ENCODE measurements around the gene DNASE2. TPM values are rescaled to one million over a fixed set of nuclear protein-coding genes. Genes with fewer than 3 reads are reported as not detected.

DNASE2 gene
- total RNA-seq, 1 donor from 2014 or later: 17.9 TPM

GRCh38 chr19:12867120-12868099, 13.8 kb downstream of the DNASE2 start:
- H3K27ac Mint-ChIP-seq: peak overlapping the region; percentile 52

DNA sequence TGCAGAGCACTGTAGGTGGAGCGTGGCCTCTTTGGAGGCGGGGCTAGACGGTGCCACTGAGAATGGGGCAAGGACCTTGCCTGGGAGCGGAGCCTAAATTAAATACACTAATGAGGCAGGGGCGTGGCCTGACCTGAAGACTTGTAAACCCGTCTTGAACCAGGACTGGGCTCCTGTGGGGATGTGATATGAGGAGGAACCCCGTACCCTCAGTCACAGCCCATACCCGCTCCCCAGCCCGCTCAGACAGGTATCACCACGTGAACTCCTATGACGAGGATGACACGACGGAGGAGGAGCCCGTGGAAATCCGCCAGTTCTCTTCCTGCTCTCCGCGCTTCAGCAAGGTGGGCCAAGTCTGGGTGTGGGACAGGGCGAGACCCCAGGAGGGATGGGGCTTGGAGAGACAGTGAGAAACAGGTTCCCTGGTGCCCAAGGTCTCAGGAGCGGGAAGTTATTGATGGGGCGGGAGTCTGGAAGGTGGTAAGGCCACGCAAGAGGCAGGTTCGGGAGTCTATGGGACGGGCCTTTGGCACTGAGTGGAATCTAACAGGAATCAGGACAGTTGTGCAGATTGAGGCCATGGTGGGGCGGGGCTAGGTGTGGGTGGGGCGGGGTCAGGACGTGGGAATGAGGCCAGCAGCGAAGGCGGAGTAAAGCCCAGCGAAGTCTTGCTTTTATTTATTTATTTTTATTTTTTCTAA, 14.7 kb downstream of the DNASE2 start:
- DNase-seq (ENCODE audit: extremely low spot score, unreplicated experiment): no peak
- Mint-ChIP-seq H3K9me3 (no peaks in the 10 kb centered on the region), H3K4me3 (peak overlapping the region; percentile 78), H3K27ac (peak overlapping the region; percentile 52), H3K36me3 (no peaks in the 10 kb centered on the region), H3K4me1 (ENCODE audit: unreplicated experiment) (peaks cover 4% of the 10 kb centered on the region), H3K27me3 (peaks cover 6% of the 10 kb centered on the region)
- TF ChIP-seq CTCF (conservative IDR thresholded peaks at IDR 0.05): no peak

More at GRCh38 chr19:12867120-12868099, 13.8 kb downstream of the DNASE2 start:
- DNase-seq (ENCODE audit: extremely low spot score, unreplicated experiment): peak; percentile 87
- Mint-ChIP-seq H3K4me1 (ENCODE audit: unreplicated experiment) (peaks cover 4% of the 10 kb centered on the region), H3K36me3 (peaks cover 7% of the 10 kb centered on the region), H3K27me3 (peaks cover 6% of the 10 kb centered on the region), H3K9me3 (peaks cover 6% of the 10 kb centered on the region), H3K4me3 (peak overlapping the region; percentile 78)
- peak; percentile 23 for TF ChIP-seq CTCF (conservative IDR thresholded peaks at IDR 0.05)

- Mint-ChIP-seq H3K27ac (peak overlapping the region; percentile 39), H3K4me3 (no peak overlapping the region), H3K36me3 (no peaks in the 10 kb centered on the region), H3K4me1 (ENCODE audit: unreplicated experiment) (peaks cover 4% of the 10 kb centered on the region), H3K27me3 (peaks cover 9% of the 10 kb centered on the region), H3K9me3 (no peaks in the 10 kb centered on the region)
- DNase-seq (ENCODE audit: extremely low spot score, unreplicated experiment): no peak
- no peak for TF ChIP-seq CTCF (conservative IDR thresholded peaks at IDR 0.05)
Measured at GRCh38 chr19:12865746-12866415, 15.4 kb downstream of the DNASE2 start.

- TF ChIP-seq CTCF (conservative IDR thresholded peaks at IDR 0.05): no peak
- H3K4me1 Mint-ChIP-seq (ENCODE audit: unreplicated experiment): peaks cover 4% of the 10 kb centered on the region
Measured at GRCh38 chr19:12864721-12865715, 16.2 kb downstream of the DNASE2 start.

More at GRCh38 chr19:12864721-12865715, 16.2 kb downstream of the DNASE2 start:
- no peak for DNase-seq (ENCODE audit: extremely low spot score, unreplicated experiment)
- no peak overlapping the region for H3K4me3 Mint-ChIP-seq
- H3K27me3 Mint-ChIP-seq: peaks cover 9% of the 10 kb centered on the region
- no peaks in the 10 kb centered on the region for H3K36me3 Mint-ChIP-seq
- H3K27ac Mint-ChIP-seq: no peak overlapping the region
- no peaks in the 10 kb centered on the region for H3K9me3 Mint-ChIP-seq
